Neural cell (in vitro differentiated cells): ENCODE results near the gene NCKAP5. TPM values are rescaled to one million over a fixed set of nuclear protein-coding genes. Genes with fewer than 3 reads are reported as not detected.

Experiments used
- H2AFZ ChIP-seq: fragments of 200-600, 300-800 bp; sonication (generic), shearing (Covaris generic); 2 replicates; pipeline ENCODE4 v1.6.0; 2014; ENCODE audit warnings: low read depth, mild to moderate bottlenecking, antibody characterized with exemption, low read length, moderate library complexity
- H3F3A ChIP-seq: fragments of 200-600 bp; shearing (Covaris generic); 2 replicates; pipeline ENCODE4 v1.6.1; 2016; ENCODE audit warnings: mild to moderate bottlenecking, moderate library complexity, mixed read lengths, antibody characterized with exemption, low read length; ENCODE audit not compliant: insufficient read depth, poor library complexity, severe bottlenecking
- H3K27ac ChIP-seq: fragments of 200-600, 300-800 bp; sonication (generic), shearing (Covaris generic); 2 replicates; pipeline ENCODE4 v1.5.1; 2014; ENCODE audit warnings: mild to moderate bottlenecking, low read length, moderate library complexity
- H3K27me3 ChIP-seq: fragments of 300-800, 200-600 bp; sonication (generic), shearing (Covaris generic); 2 replicates; pipeline ENCODE4 v1.6.0; 2014; ENCODE audit warnings: mild to moderate bottlenecking, low read depth, low read length, moderate library complexity; ENCODE audit not compliant: insufficient read depth
- H3K36me3 ChIP-seq: fragments of 300-800, 200-600 bp; sonication (generic), shearing (Covaris generic); 2 replicates; pipeline ENCODE4 v1.5.1; 2014; ENCODE audit warnings: mild to moderate bottlenecking, antibody characterized with exemption, low read length, moderate library complexity; ENCODE audit not compliant: insufficient read depth
- H3K4me2 ChIP-seq: fragments of 300-800, 200-600 bp; sonication (generic), shearing (Covaris generic); 2 replicates; pipeline ENCODE4 v1.6.0; 2014; ENCODE audit warnings: mild to moderate bottlenecking, low read length
- H3K4me3 ChIP-seq: fragments of 300-800, 200-600 bp; sonication (generic), shearing (Covaris generic); 2 replicates; pipeline ENCODE4 v1.5.1; 2014; ENCODE audit warnings: mild to moderate bottlenecking, low read length, moderate library complexity
- H3K79me2 ChIP-seq: fragments of 200-600 bp; shearing (Covaris generic); replicated peaks from 2 replicates; pipeline ENCODE4 v1.6.0; 2014; ENCODE audit warnings: mild to moderate bottlenecking, low read length, moderate library complexity; ENCODE audit not compliant: insufficient read depth
- H3K9ac ChIP-seq: fragments of 300-800, 200-600 bp; sonication (generic), shearing (Covaris generic); 2 replicates; pipeline ENCODE4 v1.6.1; 2016; ENCODE audit warnings: mild to moderate bottlenecking, low read length, mixed read lengths
- H3K9me2 ChIP-seq: fragments of 200-600 bp; shearing (Covaris generic); 2 replicates; pipeline ENCODE4 v1.6.1; 2016; ENCODE audit warnings: mild to moderate bottlenecking, low read length, mixed read lengths; ENCODE audit not compliant: insufficient read depth
- H3K9me3 ChIP-seq: fragments of 200-600, 300-800 bp; sonication (generic), shearing (Covaris generic); 2 replicates; pipeline ENCODE4 v1.6.1; 2016; ENCODE audit warnings: mild to moderate bottlenecking, mixed run types, low read length, moderate library complexity, mixed read lengths
- H4K20me1 ChIP-seq: fragments of 200-600 bp; shearing (Covaris generic); 2 replicates; pipeline ENCODE4 v1.6.1; 2016; ENCODE audit warnings: mild to moderate bottlenecking, mixed run types; ENCODE audit not compliant: insufficient read depth
- CTCF ChIP-seq: fragments of 450-650 bp; IDR thresholded peaks from 2 replicates; pipeline ENCODE4 v1.5.1; 2014; ENCODE audit warnings: antibody characterized with exemption, mild to moderate bottlenecking, moderate library complexity; ENCODE audit not compliant: poor library complexity, severe bottlenecking
- EP300 ChIP-seq: fragments of 450-650 bp; conservative IDR thresholded peaks from 2 replicates; pipeline ENCODE4 v1.6.1; 2014; ENCODE audit warnings: antibody characterized with exemption, mild to moderate bottlenecking, moderate library complexity; ENCODE audit not compliant: poor library complexity, severe bottlenecking
- EZH2 ChIP-seq: fragments of 200-600, 300-800 bp; shearing (Covaris generic), sonication (generic); IDR thresholded peaks from 2 replicates; pipeline ENCODE4 v1.6.1; 2014; ENCODE audit warnings: antibody characterized with exemption, low read length, borderline replicate concordance, mild to moderate bottlenecking; ENCODE audit not compliant: insufficient read depth, poor library complexity, severe bottlenecking
- MXI1 ChIP-seq: fragments of 450-650 bp; conservative IDR thresholded peaks from 2 replicates; pipeline ENCODE4 v1.6.1; 2014; ENCODE audit warnings: antibody characterized with exemption, mild to moderate bottlenecking; ENCODE audit not compliant: poor library complexity, severe bottlenecking
- POLR2AphosphoS5 ChIP-seq: IDR thresholded peaks from 2 replicates; pipeline ENCODE4 v1.6.1; 2012
- RAD21 ChIP-seq: fragments of 450-650 bp; conservative IDR thresholded peaks from 2 replicates; pipeline ENCODE4 v1.6.1; 2014; ENCODE audit warnings: antibody characterized with exemption, mild to moderate bottlenecking, moderate library complexity
- SMC3 ChIP-seq: fragments of 450-650 bp; conservative IDR thresholded peaks from 2 replicates; pipeline ENCODE4 v1.6.1; 2014; ENCODE audit warnings: antibody characterized with exemption, mild to moderate bottlenecking, moderate library complexity; ENCODE audit not compliant: poor library complexity
- TAF1 ChIP-seq: IDR thresholded peaks from 2 replicates; pipeline ENCODE4 v1.6.1; 2012; ENCODE audit warnings: low read depth
- polyA plus RNA-seq: library from polyadenylated mRNA; depleted of rRNA; stranded (reverse); fragments of >200 nt; gene quantifications from 2 replicates; pipeline ENCODE4 v1.2.3, GENCODE V29; 2014
- TF ChIP-seq, protein P1 (sequence below): IDR thresholded peaks from 2 replicates; pipeline ENCODE4 v1.6.1; 2012; ENCODE audit warnings: borderline replicate concordance

The NCKAP5 gene
- polyA plus RNA-seq, 1 donor from 2014 or later: 2.4 TPM

DNA sequence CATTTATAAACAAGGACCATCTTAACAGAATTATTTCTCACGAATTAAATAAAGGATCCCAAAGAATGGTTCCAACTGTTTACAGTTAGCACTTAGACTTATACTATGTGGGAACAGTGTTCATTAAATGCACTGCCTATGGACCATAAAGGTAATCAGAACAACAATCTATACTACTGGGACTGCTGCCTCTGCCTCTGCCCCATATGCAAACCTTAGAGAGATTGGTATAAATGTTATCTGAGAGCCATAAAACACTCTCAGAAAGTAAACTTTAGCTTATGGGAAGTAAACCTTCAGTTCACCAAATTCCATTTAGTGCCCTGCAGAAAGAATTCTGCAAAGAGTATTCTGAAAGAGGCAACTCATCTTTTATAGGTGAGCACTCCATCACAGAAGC, 448.0 kb downstream of the NCKAP5 start:
- H3K36me3 ChIP-seq: no peaks in the 10 kb centered on the region
- H3K4me2 ChIP-seq: no peak overlapping the region
- no peak overlapping the region for H3K9ac ChIP-seq
- no peak overlapping the region for H3K4me3 ChIP-seq
- no peak overlapping the region for H3K27ac ChIP-seq
- no peaks in the 10 kb centered on the region for H3K27me3 ChIP-seq
- H4K20me1 ChIP-seq: no peaks in the 10 kb centered on the region
- H3K9me2 ChIP-seq: no peaks in the 10 kb centered on the region
- H3K79me2 ChIP-seq: no peaks in the 10 kb centered on the region
- no peaks in the 10 kb centered on the region for H3K9me3 ChIP-seq
- TF ChIP-seq SMC3: no peak
- TF ChIP-seq RAD21: no peak
- no peak for TF ChIP-seq CTCF
- TF ChIP-seq EP300: no peak
- TF ChIP-seq TAF1: no peak
- no peak for TF ChIP-seq EZH2
- no peak for TF ChIP-seq POLR2AphosphoS5
- no peak for TF ChIP-seq MXI1
- TF ChIP-seq, protein P1, sequence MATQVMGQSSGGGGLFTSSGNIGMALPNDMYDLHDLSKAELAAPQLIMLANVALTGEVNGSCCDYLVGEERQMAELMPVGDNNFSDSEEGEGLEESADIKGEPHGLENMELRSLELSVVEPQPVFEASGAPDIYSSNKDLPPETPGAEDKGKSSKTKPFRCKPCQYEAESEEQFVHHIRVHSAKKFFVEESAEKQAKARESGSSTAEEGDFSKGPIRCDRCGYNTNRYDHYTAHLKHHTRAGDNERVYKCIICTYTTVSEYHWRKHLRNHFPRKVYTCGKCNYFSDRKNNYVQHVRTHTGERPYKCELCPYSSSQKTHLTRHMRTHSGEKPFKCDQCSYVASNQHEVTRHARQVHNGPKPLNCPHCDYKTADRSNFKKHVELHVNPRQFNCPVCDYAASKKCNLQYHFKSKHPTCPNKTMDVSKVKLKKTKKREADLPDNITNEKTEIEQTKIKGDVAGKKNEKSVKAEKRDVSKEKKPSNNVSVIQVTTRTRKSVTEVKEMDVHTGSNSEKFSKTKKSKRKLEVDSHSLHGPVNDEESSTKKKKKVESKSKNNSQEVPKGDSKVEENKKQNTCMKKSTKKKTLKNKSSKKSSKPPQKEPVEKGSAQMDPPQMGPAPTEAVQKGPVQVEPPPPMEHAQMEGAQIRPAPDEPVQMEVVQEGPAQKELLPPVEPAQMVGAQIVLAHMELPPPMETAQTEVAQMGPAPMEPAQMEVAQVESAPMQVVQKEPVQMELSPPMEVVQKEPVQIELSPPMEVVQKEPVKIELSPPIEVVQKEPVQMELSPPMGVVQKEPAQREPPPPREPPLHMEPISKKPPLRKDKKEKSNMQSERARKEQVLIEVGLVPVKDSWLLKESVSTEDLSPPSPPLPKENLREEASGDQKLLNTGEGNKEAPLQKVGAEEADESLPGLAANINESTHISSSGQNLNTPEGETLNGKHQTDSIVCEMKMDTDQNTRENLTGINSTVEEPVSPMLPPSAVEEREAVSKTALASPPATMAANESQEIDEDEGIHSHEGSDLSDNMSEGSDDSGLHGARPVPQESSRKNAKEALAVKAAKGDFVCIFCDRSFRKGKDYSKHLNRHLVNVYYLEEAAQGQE: no peak
- no peaks in the 10 kb centered on the region for H3F3A ChIP-seq
- no peak overlapping the region for H2AFZ ChIP-seq

DNA sequence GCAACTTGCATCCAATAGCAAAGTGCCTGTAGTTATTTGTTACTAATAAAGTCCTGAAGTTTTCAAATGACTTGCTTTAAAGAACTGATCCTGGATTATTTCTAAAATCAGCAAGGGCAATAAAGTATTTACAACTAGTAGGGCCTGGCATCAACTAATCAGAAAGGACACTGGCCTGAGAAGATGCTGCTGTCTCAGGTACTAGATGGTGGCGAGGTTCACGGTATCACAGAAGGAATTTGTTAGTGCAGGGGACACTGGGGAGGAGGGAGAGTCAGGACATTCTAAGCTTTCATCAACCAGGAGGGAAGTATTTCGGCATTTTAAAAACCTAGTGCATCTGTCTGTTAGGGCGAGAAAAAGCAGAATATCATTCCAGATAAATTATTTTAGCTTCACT, 458.1 kb downstream of the NCKAP5 start:
- Histone ChIP-seq H3K36me3 (no peaks in the 10 kb centered on the region), H3K27ac (no peak overlapping the region), H4K20me1 (no peaks in the 10 kb centered on the region), H3K9me2 (no peaks in the 10 kb centered on the region), H3K4me3 (no peak overlapping the region), H3K9ac (no peak overlapping the region), H3K9me3 (no peaks in the 10 kb centered on the region), H3K4me2 (no peak overlapping the region), H3F3A (no peaks in the 10 kb centered on the region), H3K79me2 (no peaks in the 10 kb centered on the region), H3K27me3 (no peaks in the 10 kb centered on the region), H2AFZ (no peak overlapping the region)
- TF ChIP-seq EZH2 (no peak), EP300 (no peak), CTCF (no peak), TAF1 (no peak), RAD21 (no peak), POLR2AphosphoS5 (no peak), SMC3 (no peak), MXI1 (no peak)
- TF ChIP-seq, protein P1: no peak
